Astrocyte of the spinal cord (primary cell): ENCODE measurements around the gene RNF4.

ENCODE experiments used
- DNase-seq: peaks from one replicate; pipeline ENCODE4 v3.0.0; 2011; ENCODE audit warnings: low read depth, low spot score
- H3K4me3 ChIP-seq: 2 replicates; pipeline ENCODE4 v1.5.1; 2011; ENCODE audit warnings: low read depth, mild to moderate bottlenecking, low read length, moderate library complexity
- in situ Hi-C: cut with HindIII; loops from 2 replicates; pipeline ENCODE4 v1.10.0; 2017; ENCODE audit warnings: low sequenced_read_pairs
- TF ChIP-seq, protein P1 (sequence below): IDR thresholded peaks from 2 replicates; pipeline ENCODE4 v1.5.1; 2012; ENCODE audit warnings: low read depth, mild to moderate bottlenecking, low read length, inconsistent platforms

The RNF4 gene

GRCh38 chr4:2437475-2438215, 31.3 kb upstream of the RNF4 start:
- TF ChIP-seq, protein P1, sequence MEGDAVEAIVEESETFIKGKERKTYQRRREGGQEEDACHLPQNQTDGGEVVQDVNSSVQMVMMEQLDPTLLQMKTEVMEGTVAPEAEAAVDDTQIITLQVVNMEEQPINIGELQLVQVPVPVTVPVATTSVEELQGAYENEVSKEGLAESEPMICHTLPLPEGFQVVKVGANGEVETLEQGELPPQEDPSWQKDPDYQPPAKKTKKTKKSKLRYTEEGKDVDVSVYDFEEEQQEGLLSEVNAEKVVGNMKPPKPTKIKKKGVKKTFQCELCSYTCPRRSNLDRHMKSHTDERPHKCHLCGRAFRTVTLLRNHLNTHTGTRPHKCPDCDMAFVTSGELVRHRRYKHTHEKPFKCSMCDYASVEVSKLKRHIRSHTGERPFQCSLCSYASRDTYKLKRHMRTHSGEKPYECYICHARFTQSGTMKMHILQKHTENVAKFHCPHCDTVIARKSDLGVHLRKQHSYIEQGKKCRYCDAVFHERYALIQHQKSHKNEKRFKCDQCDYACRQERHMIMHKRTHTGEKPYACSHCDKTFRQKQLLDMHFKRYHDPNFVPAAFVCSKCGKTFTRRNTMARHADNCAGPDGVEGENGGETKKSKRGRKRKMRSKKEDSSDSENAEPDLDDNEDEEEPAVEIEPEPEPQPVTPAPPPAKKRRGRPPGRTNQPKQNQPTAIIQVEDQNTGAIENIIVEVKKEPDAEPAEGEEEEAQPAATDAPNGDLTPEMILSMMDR = no peak
- DNase-seq = no peak
- no peak overlapping the region for H3K4me3 ChIP-seq
- in situ Hi-C loops = no loop called here

DNA sequence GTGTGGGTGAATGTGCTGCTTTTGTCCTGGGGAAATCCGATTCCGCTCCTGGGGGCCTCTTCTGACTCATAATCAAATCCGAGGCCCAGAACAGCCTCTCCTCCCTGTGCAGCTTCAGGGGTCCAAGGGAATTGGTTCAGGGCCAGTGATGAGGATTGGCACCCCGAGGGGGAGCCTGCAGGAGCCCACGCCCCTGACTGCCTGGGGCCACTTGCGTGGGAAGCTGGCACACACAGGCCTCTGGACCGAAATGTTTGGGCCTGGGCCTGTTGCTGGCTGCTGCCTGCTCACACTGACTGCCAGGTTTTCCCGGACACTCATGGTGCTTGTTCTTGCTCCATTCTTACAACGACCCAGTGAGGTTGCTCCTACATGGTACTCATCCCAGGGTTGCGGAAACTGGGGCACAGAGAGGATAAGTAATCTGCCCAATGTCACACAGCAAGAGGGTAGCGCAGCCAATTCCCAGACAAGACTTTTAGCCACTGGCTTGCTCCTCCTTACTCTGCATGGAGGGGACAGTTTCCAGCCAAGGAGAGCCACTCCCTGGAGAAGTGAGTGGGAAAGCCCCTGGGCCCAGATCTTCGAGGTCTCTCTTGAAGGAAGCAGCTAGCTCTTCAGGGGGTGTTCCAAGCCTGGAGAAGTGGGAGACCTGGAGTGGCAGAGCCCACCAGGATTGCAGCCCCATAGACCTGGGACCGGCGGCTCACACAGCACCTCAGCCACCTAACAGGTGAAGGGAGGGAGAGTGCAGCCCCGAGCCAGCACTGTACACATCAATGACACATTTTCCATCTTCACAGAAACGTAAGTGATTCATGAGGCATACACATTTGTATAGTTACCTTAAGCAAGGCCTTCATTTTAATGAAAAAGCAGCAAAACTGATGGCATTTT, 29.8 kb upstream of the RNF4 start:
- no peak overlapping the region for H3K4me3 ChIP-seq
- no peak for DNase-seq
- in situ Hi-C loops = no loop called here
- TF ChIP-seq, protein P1 = no peak

DNA sequence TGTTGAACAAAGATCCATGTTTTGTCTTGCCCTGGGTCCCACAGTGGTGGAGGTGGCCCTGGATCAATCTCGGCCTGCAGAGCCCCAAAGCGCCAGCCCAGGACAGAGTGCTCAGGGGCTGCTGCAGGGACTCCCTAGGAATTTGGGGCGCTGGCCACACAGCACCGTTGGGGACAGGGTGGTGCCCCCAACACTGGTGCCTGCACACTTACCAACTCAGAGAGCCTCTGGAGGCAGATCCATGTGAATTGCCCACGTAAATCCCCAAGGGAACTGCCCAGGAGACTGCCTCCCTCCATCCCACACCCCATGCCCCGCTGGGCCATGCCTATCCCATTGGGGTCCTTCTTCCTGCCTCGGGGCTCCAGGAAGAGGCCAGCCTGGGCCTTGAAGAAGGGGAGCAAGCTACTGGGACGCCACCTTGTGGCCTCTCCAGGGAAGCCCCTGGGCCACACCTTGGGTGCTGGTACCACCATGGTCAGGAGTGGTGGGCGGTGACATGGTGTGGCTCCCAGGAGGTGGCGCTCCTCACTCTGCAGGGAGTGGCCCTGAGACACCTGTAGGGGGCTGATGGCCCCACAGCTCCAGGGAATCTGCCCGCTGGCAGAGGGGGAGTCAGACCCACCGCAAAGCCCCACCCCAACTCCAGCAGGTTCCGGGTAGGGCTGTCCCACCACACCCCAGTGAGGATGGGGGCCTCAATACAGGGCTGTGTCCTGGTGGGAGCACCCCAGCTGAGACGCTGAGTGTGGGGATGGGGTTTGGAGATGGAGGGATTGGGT, 27.3 kb upstream of the RNF4 start:
- peak; percentile 64 for DNase-seq
- in situ Hi-C loops = no loop called here
- TF ChIP-seq, protein P1 = peak; percentile 81
- no peak overlapping the region for H3K4me3 ChIP-seq

DNA sequence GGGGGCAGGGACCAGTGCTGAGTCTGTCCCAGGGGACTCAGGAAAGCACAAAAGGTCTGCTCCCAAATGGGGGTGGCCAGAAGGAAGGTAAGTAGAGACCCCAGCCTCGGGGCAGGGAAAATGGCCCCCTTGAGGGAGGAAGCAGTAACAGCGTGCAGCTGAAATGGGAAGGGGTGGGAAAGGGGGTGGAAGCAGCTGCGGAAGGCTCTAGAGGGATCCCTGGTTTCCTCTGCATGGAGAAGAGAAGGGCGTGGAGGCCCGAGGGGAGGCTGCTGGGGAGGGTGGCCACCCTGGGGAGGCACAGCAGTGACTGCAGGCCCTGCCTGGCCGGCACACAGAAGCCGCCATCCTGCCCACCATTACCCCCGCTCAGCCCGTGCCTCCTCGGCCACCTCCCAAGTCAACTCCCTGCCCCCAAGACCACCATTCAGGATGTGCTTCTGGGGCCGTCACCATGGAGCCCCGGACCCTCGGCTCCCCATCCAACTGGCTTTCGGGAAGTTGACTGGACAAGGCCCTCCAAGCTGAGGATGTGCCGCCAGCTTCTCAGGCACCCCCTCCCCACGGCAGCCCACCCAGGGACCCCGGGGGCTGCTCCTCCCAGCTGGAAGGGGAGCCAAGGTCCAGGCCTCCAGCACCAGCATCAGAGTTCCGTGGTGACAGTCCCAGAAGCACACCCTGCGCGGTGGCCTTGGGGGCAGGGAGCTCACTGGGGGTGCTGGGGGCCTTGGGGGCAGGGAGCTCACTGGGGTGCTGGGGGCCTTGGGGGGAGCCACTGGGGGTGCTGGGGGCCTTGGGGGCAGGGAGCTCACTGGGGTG, 26.5 kb upstream of the RNF4 start:
- TF ChIP-seq, protein P1 = no peak
- H3K4me3 ChIP-seq = no peak overlapping the region
- no peak for DNase-seq
- in situ Hi-C loops = no loop called here

GRCh38 chr4:2443061-2443730, 25.7 kb upstream of the RNF4 start:
- in situ Hi-C loops = no loop called here
- no peak overlapping the region for H3K4me3 ChIP-seq
- DNase-seq = no peak
- TF ChIP-seq, protein P1 = no peak
